Retinal pigment epithelial cell (primary cell): Measurements from ENCODE around the gene ST3GAL4.

ENCODE experiments used
- DNase-seq: peaks from one replicate; pipeline ENCODE4 v3.0.0-alpha.2; 2010; ENCODE audit warnings: low read depth
- H3K4me3 ChIP-seq: 2 replicates; pipeline ENCODE4 v1.5.1; 2011; ENCODE audit warnings: mild to moderate bottlenecking, low read length, control low read depth, moderate library complexity
- CTCF ChIP-seq: conservative IDR thresholded peaks from 2 replicates; pipeline ENCODE4 v1.5.1; 2011; ENCODE audit warnings: low read depth, low read length, control low read depth, inconsistent platforms

Gene ST3GAL4

GRCh38 chr11:126456783-126457542, 101.5 kb downstream of the ST3GAL4 start:
- no peak for DNase-seq
- TF ChIP-seq CTCF = no peak
- H3K4me3 ChIP-seq = no peak overlapping the region

GRCh38 chr11:126457817-126458216, 102.3 kb downstream of the ST3GAL4 start:
- no peak for TF ChIP-seq CTCF
- no peak for DNase-seq
- no peak overlapping the region for H3K4me3 ChIP-seq

- DNase-seq = no peak
- no peak for TF ChIP-seq CTCF
- H3K4me3 ChIP-seq = no peak overlapping the region
Observed at GRCh38 chr11:126459691-126460281, 104.3 kb downstream of the ST3GAL4 start.

GRCh38 chr11:126460417-126461095, 105.1 kb downstream of the ST3GAL4 start:
- H3K4me3 ChIP-seq = no peak overlapping the region
- no peak for DNase-seq
- no peak for TF ChIP-seq CTCF

- TF ChIP-seq CTCF = no peak
- DNase-seq = no peak
- no peak overlapping the region for H3K4me3 ChIP-seq
Observed at GRCh38 chr11:126461096-126461440, 105.6 kb downstream of the ST3GAL4 start.

GRCh38 chr11:126461996-126462395, 106.5 kb downstream of the ST3GAL4 start:
- DNase-seq = no peak
- TF ChIP-seq CTCF = no peak
- H3K4me3 ChIP-seq = no peak overlapping the region
